Adipocyte (in vitro differentiated cells): Measurements from ENCODE around the gene ARSD.

Source experiments
- DNase-seq: peaks from one replicate; pipeline ENCODE4 v3.0.0-alpha.2; 2015; ENCODE audit warnings: low read depth
- H3K27me3 ChIP-seq: replicated peaks from 2 replicates; pipeline ENCODE4 v1.7.0; 2013; ENCODE audit warnings: mild to moderate bottlenecking, low read length, moderate library complexity; ENCODE audit not compliant: control insufficient read depth, insufficient read depth
- H3K36me3 ChIP-seq: 2 replicates; pipeline ENCODE4 v1.7.0; 2013; ENCODE audit warnings: low read length, mild to moderate bottlenecking, moderate library complexity; ENCODE audit not compliant: control insufficient read depth, insufficient read depth, severe bottlenecking
- H3K4me1 ChIP-seq: 2 replicates; pipeline ENCODE4 v1.7.0; 2013; ENCODE audit warnings: mild to moderate bottlenecking, low read length, moderate library complexity; ENCODE audit not compliant: control insufficient read depth, insufficient read depth
- H3K4me3 ChIP-seq: 2 replicates; pipeline ENCODE4 v1.7.0; 2013; ENCODE audit warnings: mild to moderate bottlenecking, low read length, moderate library complexity
- H3K9ac ChIP-seq: 2 replicates; pipeline ENCODE4 v1.7.0; 2013; ENCODE audit warnings: mild to moderate bottlenecking, low read length, moderate library complexity
- H3K9me3 ChIP-seq: 2 replicates; pipeline ENCODE4 v1.7.0; 2013; ENCODE audit warnings: mild to moderate bottlenecking, low read length, moderate library complexity; ENCODE audit not compliant: control insufficient read depth

Gene ARSD

GRCh38 chrX:2867206-2867605 lies 61.9 kb downstream of the ARSD start:
- DNase-seq, result no peak
- Histone ChIP-seq H3K4me3 (no peak overlapping the region), H3K9ac (no peak overlapping the region), H3K27me3 (no peaks in the 10 kb centered on the region), H3K36me3 (peaks cover 57% of the 10 kb centered on the region), H3K9me3 (no peaks in the 10 kb centered on the region), H3K4me1 (no peaks in the 10 kb centered on the region)

DNA sequence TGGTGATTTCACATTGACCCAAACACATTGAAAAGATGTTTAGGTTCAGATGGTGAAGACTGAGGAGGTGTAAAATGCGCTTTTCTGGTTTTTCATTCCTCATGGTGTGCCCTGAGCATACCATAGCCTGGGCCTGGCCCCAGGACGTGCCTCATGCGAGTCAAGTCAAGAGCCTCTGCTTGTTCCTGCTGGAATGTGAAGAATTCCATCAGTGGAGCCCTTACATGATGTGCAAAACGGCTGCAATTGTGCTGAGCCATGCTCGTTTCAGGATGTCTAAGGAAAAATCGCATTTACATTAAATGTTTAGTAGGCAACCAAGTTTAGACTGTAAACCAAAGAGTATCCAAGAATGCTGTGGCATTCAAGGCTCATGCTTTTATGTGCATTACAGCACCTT lies 65.5 kb downstream of the ARSD start:
- Histone ChIP-seq H3K9ac (no peak overlapping the region), H3K9me3 (no peaks in the 10 kb centered on the region), H3K4me1 (no peaks in the 10 kb centered on the region), H3K27me3 (peaks cover 3% of the 10 kb centered on the region), H3K36me3 (peaks cover 77% of the 10 kb centered on the region), H3K4me3 (no peak overlapping the region)
- peak; percentile 48 for DNase-seq

GRCh38 chrX:2862404-2862803 lies 66.7 kb downstream of the ARSD start:
- Histone ChIP-seq H3K27me3 (peaks cover 3% of the 10 kb centered on the region), H3K4me3 (no peak overlapping the region), H3K36me3 (peaks cover 78% of the 10 kb centered on the region), H3K9ac (no peak overlapping the region), H3K9me3 (no peaks in the 10 kb centered on the region), H3K4me1 (no peaks in the 10 kb centered on the region)
- no peak for DNase-seq

- peaks cover 3% of the 10 kb centered on the region for H3K27me3 ChIP-seq
- no peaks in the 10 kb centered on the region for H3K4me1 ChIP-seq
- no peak overlapping the region for H3K9ac ChIP-seq
- H3K36me3 ChIP-seq, result peaks cover 77% of the 10 kb centered on the region
- H3K9me3 ChIP-seq, result no peaks in the 10 kb centered on the region
- H3K4me3 ChIP-seq, result no peak overlapping the region
- no peak for DNase-seq
Measured at GRCh38 chrX:2859197-2859797, 69.8 kb downstream of the ARSD start.

DNA sequence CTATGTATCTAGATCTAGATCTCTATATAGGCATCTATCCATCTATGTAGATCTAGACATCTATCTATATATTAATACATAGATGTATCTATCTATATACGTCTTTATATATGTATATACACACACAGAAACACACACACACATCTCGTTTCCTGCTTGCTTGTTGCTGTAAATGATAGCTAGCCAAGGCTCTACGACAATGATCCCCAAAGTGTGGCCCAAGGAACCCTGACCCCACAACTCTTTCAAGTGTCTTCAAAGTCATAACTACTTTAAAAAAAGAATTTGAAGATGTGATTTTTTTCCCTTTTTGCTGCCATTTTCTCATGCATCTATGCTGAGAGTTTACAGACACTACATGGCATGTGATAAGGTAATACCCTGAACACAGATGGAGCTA lies 71.6 kb downstream of the ARSD start:
- no peak overlapping the region for H3K9ac ChIP-seq
- DNase-seq, result no peak
- H3K4me3 ChIP-seq, result no peak overlapping the region
- H3K9me3 ChIP-seq, result no peaks in the 10 kb centered on the region
- H3K36me3 ChIP-seq, result peaks cover 74% of the 10 kb centered on the region
- H3K27me3 ChIP-seq, result peaks cover 3% of the 10 kb centered on the region
- H3K4me1 ChIP-seq, result no peaks in the 10 kb centered on the region

DNA sequence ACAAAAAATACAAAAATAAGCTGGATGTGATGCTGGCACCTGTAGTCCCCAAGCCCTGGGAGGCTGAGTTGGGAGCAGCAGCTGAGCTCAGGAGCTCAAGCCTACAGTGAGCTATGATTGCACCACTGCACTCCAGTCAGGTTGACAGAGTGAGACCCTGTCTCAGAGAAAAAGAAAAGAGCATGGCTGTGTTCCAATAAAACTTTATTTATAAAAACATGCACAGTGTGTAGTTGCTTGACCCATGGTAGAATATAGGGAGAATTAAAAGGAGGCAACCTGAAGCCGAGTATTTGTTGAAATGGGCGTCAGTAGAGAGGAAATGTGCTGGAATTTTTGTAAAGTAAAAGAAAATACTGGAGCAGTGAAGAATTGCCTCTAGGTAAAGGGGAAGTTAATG lies 73.4 kb downstream of the ARSD start:
- Histone ChIP-seq H3K4me1 (no peaks in the 10 kb centered on the region), H3K27me3 (no peaks in the 10 kb centered on the region), H3K4me3 (no peak overlapping the region), H3K9me3 (no peaks in the 10 kb centered on the region), H3K36me3 (peaks cover 58% of the 10 kb centered on the region), H3K9ac (no peak overlapping the region)
- DNase-seq, result no peak

DNA sequence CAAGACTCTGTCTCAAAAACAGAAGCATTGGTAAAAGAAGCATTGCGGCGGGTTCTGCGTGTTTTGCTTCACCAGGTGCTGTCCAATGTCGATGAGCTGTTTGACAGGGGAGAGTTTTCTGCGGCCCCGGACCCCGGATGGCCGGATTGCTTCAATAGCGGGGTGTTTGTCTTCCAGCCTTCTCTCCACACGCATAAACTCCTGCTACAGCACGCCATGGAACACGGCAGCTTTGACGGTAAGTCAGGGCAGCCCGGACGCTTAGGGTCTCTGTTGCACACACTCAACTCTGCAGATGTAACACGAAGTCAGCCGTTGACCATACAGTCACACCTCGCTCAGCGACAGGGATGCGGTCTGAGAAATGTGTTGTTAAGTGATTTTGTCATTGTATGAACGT lies 74.2 kb downstream of the ARSD start:
- no peak overlapping the region for H3K4me3 ChIP-seq
- no peak overlapping the region for H3K9ac ChIP-seq
- DNase-seq, result no peak
- H3K4me1 ChIP-seq, result peaks cover 2% of the 10 kb centered on the region
- peaks cover 53% of the 10 kb centered on the region for H3K36me3 ChIP-seq
- H3K27me3 ChIP-seq, result no peaks in the 10 kb centered on the region
- H3K9me3 ChIP-seq, result no peaks in the 10 kb centered on the region
